CD4-positive, alpha-beta T cell treated with Interleukin-4 for 4 hours (primary cell): ENCODE data around the gene ARPP21.

ENCODE experiments used
- DNase-seq: peaks from one replicate; pipeline ENCODE4 v3.0.0-alpha.2; 2020

The ARPP21 gene

GRCh38 chr3:35739181-35739809 is 100.0 kb downstream of the ARPP21 start:
- DNase-seq: no peak

- no peak for DNase-seq
Measured at GRCh38 chr3:35739964-35740527, 100.7 kb downstream of the ARPP21 start.

- DNase-seq: no peak
Measured at GRCh38 chr3:35743218-35743617, 103.9 kb downstream of the ARPP21 start.

GRCh38 chr3:35744419-35744818 is 105.1 kb downstream of the ARPP21 start:
- no peak for DNase-seq

GRCh38 chr3:35745351-35745750 is 106.0 kb downstream of the ARPP21 start:
- no peak for DNase-seq

GRCh38 chr3:35745802-35746484 is 106.6 kb downstream of the ARPP21 start:
- no peak for DNase-seq

- DNase-seq: no peak
Measured at GRCh38 chr3:35746492-35746891, 107.2 kb downstream of the ARPP21 start.

GRCh38 chr3:35748144-35748543 is 108.8 kb downstream of the ARPP21 start:
- DNase-seq: no peak

GRCh38 chr3:35751207-35751606 is 111.9 kb downstream of the ARPP21 start:
- DNase-seq: no peak

GRCh38 chr3:35757991-35758757 is 118.8 kb downstream of the ARPP21 start:
- DNase-seq: no peak

- no peak for DNase-seq
Measured at GRCh38 chr3:35760146-35760545, 120.8 kb downstream of the ARPP21 start.

- DNase-seq: no peak
Measured at GRCh38 chr3:35761311-35761710, 122.0 kb downstream of the ARPP21 start.

GRCh38 chr3:35772381-35773015 is 133.2 kb downstream of the ARPP21 start:
- no peak for DNase-seq

- DNase-seq: no peak
Measured at GRCh38 chr3:35773417-35773816, 134.1 kb downstream of the ARPP21 start.

GRCh38 chr3:35776346-35776745 is 137.0 kb downstream of the ARPP21 start:
- DNase-seq: no peak

GRCh38 chr3:35777065-35777464 is 137.7 kb downstream of the ARPP21 start:
- DNase-seq: no peak

- DNase-seq: no peak
Measured at GRCh38 chr3:35777563-35778554, 138.5 kb downstream of the ARPP21 start.

GRCh38 chr3:35779611-35780010 is 140.3 kb downstream of the ARPP21 start:
- DNase-seq: no peak

- no peak for DNase-seq
Measured at GRCh38 chr3:35780800-35781199, 141.5 kb downstream of the ARPP21 start.

GRCh38 chr3:35781558-35781957 is 142.2 kb downstream of the ARPP21 start:
- DNase-seq: no peak

- DNase-seq: no peak
Measured at GRCh38 chr3:35782355-35782754, 143.0 kb downstream of the ARPP21 start.

- no peak for DNase-seq
Measured at GRCh38 chr3:35784169-35784568, 144.8 kb downstream of the ARPP21 start.
